AG20443 (cell line): ENCODE results near the gene FAM20C.
A peak's percentile ranks its signal among the peaks of the same experiment; 100 is the strongest.
"Not testable (repeated sequence)": the region's sequence is repeated elsewhere in the genome, so short reads cannot be mapped to it uniquely, and the experiment has no call there.

Experiments
- DNase-seq: peaks from one replicate; pipeline ENCODE4 v3.0.0; 2012; ENCODE audit warnings: low spot score, mixed read lengths

Gene FAM20C

GRCh38 chr7:228610-229009, 36.2 kb downstream of the FAM20C start:
- no peak for DNase-seq

GRCh38 chr7:229184-229964, 37.0 kb downstream of the FAM20C start:
- DNase-seq, result peak; percentile 91

DNA sequence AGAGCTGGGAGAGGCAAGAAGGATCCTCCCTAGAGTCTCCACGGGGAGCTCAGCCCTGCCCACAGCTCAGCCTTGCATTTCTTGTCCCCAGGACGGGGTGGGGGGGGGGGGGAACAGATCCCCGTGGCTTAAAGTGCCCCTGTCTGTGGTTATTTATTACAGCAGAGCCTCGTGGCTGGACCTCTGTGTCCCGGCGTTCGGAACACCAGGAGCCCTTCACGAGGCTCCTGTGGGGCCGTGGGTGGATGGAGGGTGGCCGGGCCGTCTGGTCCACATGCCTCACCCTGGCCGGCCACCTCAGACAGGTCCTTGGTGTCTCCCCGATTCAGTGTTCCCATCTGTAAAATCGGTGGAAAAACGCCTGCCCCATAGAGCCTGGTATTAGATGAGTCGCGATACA, 37.9 kb downstream of the FAM20C start:
- no peak for DNase-seq

GRCh38 chr7:231030-231857, 38.9 kb downstream of the FAM20C start:
- DNase-seq, result no peak

DNA sequence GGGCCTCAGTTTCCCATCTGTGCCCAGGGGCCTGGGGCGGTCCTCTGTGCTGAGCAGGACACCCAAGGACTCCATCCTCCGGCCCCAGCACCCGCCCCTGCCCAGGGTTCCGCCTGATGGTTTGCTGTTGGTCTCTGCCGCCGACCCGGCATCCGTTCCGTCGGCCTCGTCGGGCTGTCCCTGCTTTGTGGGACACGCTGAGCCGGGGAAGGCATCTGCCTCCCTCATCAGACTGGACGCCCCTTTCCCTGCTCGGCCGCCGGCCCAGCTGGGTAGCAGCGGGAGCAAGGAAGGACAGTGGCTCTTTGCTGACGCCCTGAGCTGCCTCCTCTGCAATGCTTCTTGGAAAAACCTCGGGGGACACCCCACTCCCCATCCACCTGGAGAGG, 39.5 kb downstream of the FAM20C start:
- DNase-seq, result no peak

DNA sequence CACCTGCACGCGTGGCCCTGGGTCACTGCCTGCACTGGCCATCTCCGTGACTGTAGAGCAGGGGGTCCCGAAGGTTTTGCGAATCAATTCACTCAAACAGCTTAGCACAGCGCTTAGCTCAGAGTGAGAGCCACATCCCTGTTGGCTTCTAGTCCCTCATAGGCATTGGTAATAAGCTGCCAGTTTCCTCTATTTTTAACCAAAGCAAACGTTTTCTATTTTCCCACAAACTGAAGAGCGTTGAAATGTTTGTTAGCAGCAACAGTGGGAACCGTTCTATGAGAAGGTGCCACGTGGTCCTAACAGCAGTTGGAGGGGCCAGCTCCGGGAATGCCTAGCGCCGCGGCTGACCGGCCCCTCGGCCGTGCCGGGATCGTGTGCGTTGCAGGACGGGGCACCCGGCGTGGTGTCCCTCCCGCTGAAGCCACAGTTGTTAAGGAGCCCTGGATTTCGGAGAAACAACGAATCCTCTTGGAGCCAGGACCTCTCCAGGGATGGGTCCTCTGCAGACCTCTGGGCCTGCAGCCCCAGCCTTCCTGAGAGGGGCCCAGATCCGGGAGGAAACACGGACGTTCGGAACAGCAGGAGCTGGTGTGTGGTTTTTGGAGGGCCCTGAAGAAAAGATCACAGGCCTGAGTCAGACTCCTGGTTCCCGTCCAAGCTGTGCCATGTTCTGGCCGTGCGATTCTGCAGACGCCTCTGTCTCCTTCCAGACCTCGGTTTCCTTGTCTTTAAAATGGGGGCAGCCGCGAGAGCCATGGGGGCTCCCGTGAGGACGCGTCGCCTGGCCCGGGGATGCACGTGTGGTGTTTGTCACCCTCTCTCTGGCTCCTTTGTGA, 40.3 kb downstream of the FAM20C start:
- DNase-seq, result peak; percentile 84

GRCh38 chr7:233249-234035, 41.1 kb downstream of the FAM20C start:
- no peak for DNase-seq

DNA sequence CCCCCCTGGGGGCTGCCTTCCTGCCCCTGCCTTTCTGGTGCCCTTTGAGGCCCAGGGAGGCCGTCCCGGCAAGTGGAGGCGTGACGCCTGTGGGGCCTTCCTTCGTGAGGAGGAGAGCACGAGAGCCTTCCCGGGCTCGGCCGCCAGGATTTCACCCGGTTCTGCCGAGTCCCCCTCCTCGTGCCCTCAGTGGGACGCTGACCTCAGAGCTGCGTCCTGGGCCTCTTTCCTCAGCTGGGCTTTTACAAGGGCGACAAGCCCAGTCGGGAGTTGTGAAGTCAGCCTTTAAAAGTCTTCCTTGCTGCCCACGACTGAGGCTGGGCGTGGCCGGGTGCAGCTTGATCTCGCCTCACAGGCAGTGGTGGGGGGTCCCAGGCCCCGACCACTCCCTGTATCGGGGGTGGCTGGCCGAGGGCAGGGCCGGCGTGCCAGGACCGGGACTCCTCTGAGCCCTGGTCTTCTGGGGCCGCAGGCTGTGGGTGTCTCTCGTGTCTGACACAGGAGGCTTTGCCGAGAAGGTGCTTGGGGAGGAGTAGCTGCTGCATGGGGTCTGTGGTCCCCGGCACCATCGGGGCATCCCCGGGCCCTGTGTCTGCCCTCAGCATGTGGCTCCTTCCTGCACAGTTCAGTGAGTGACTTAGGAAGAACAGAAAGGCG, 41.8 kb downstream of the FAM20C start:
- peak; percentile 61 for DNase-seq

DNA sequence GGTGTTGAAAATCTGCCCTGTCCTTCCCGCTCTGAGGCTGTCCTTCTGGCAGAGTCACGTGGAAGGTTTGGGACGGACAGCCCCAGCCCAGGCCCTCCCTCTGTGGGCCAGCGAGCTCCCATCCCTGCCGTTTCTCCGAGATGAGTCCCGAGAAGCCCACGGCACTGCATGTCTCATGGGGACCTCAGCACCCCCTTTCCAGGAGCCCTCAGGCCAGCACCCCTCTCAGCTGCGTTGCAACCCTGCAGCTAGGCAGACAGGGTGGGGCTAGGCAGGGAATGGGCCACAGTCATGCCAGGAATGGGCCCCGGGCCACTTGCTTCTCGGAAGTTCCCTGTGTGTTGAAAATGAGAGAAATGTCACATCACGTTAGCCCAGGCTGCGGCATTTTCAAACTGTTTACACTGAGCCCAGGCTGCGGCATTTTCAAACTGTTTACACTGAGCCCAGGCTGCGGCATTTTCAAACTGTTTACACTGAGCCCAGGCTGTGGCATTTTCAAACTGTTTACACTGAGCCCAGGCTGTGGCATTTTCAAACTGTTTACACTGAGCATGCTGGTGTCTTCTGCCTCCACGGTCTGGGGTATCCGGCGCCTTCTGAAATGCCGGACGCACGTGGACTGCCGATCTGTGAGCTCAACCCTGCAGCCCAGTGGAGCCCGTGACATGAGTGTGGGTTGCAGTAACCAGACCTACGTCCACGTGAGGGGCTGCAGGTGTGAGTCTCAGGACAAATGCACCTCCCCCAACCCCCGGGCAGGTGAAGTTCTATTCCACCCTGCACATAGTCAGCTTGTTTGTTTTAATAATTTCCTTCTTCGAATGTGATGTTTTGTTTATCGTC, 42.6 kb downstream of the FAM20C start:
- DNase-seq, result peak; percentile 80

DNA sequence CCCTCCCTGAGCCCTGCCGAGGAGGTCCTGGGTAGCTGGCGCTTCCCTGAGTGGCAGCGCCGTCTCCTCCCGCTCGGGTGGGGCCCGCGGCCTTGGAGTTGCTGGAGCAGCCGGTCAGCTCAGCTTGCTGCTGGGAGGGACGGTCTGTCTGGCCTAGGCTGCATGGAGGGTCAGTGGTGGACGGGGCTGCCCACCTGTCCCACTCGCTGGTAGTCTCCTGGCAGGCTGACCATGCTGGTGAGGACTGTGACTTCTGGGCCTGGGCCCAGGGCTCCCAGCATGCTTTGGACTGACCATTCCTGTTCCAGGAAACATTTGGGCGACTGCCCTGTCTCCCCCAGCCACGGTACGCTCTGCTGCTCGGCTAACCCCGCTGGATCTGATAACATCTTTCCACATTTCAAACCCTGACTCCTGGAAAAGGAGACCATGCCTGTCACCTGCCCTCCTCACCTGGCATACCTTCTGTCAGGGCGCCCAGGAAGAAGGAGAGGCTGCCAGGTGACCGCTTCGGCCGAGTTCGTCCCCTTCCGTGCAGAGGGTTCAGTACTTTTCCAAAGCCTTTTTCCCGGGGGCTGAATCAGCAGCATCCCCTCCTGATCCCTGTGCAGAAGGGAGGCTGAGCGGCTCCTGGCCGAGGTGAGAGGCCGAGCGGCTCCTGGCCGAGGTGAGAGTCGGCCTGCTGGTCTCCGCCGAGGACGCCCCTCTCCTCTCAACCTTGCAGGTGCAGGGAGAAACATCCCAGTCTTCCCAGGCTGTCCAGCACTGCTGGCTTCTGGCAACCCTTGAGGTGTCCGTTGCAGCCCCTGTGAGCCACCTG, 43.4 kb downstream of the FAM20C start:
- DNase-seq, result no peak

DNA sequence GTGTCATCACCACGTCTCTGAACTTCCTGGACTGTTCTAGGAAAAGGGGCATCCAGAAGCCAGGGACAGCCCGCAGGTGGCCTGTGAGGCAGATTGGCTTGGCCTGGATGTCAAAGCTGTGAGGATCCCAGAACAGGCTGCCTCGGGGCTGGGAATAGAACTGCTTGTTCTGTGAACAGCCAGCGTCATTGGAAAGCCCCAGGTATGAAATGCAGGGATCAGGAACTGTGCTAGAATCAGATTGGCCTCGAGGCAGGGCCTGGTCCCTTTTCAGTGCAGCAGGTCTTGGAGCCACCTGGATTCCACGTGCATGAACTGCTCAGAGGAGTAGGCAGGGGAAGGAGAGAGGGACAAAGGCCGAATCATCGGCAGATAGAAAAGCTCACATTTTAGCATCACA, 44.6 kb downstream of the FAM20C start:
- DNase-seq, result no peak

GRCh38 chr7:237385-237784, 45.0 kb downstream of the FAM20C start:
- DNase-seq, result no peak

GRCh38 chr7:240146-240676, 47.8 kb downstream of the FAM20C start:
- no peak for DNase-seq

DNA sequence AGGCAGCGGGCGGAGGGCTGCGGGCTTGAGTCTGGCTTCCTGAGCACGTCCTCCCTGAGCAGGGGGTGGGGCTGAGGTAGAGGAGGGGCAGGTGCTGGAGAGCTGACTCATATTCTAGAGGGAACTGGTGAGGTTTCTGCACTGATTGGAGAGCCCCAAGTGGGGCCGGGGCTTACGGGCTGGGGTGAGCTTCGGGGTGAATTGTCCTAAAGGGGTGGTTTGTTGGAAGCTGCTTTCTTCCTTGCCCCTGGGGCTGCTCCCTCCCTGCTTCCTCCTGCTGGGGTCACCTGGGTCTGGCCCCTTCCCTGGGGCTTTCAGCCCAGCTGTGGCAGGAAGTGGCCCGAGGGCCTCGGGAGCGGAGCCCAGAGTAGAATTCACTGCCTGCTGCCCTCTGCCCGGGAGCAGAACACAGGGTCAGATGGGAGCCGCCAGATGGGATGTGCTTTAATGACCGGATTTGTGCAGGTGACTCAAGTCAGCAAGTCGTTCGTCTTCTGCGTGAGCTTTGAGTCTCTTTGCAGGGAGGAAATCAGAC, 48.6 kb downstream of the FAM20C start:
- no peak for DNase-seq

GRCh38 chr7:241513-241912, 49.1 kb downstream of the FAM20C start:
- DNase-seq, result no peak

DNA sequence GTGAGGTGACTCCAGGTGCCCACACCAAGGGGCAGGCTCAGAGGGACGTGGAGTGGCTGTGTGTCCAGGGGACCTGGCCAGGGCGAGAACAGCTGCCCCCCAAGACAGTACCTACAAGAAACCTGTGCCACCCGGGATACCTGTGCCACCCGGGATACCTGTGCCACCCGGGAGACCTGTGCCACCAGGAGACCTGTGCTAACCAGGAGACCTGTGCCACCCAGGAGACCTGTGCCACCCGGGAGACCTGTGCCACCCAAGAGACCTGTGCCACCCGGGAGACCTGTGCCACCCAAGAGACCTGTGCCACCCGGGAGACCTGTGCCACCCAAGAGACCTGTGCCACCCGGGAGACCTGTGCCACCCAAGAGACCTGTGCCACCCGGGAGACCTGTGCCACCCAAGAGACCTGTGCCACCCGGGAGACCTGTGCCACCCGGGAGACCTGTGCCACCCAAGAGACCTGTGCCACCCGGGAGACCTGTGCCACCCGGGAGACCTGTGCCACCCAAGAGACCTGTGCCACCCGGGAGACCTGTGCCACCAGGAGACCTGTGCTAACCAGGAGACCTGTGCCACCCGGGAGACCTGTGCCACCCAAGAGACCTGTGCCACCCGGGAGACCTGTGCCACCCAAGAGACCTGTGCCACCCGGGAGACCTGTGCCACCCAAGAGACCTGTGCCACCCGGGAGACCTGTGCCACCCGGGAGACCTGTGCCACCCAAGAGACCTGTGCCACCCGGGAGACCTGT, 50.6 kb downstream of the FAM20C start:
- not testable (repeated sequence) for DNase-seq

GRCh38 chr7:243580-243978, 51.2 kb downstream of the FAM20C start:
- DNase-seq, result not testable (repeated sequence)

DNA sequence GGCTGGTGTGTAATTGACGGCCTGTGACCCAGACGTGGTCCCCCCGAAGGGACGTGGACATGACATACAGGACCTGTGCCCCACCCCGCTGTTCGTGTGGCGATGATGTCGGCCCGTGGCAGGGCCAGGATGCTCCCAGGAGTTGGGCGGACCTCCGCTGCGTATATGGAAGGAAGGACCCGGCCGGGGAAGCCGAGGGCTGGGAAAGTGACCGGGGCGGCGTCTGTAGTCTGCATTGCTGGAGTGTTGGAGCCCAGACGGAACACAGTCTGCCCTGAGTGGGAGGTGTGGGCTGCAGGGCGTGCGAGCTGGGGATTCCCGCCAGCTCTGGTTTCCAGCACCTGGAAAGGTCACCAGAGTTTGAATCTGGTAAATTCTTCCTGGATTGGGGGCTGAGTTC, 52.6 kb downstream of the FAM20C start:
- no peak for DNase-seq
